WI38 (cell line): Measurements from ENCODE around the gene TUBG2.
"Not testable (repeated sequence)": the region's sequence is repeated elsewhere in the genome, so short reads cannot be mapped to it uniquely, and the experiment has no call there.

Experiments used
- H3K4me3 ChIP-seq: 2 replicates; pipeline ENCODE4 v1.5.1; 2011; ENCODE audit warnings: low read depth, mild to moderate bottlenecking, control low read depth, low read length
- TF ChIP-seq, protein P1 (sequence below): IDR thresholded peaks from 2 replicates; pipeline ENCODE4 v1.5.1; 2012; ENCODE audit warnings: low read depth, mild to moderate bottlenecking, control low read depth, low read length

TUBG2 gene

DNA sequence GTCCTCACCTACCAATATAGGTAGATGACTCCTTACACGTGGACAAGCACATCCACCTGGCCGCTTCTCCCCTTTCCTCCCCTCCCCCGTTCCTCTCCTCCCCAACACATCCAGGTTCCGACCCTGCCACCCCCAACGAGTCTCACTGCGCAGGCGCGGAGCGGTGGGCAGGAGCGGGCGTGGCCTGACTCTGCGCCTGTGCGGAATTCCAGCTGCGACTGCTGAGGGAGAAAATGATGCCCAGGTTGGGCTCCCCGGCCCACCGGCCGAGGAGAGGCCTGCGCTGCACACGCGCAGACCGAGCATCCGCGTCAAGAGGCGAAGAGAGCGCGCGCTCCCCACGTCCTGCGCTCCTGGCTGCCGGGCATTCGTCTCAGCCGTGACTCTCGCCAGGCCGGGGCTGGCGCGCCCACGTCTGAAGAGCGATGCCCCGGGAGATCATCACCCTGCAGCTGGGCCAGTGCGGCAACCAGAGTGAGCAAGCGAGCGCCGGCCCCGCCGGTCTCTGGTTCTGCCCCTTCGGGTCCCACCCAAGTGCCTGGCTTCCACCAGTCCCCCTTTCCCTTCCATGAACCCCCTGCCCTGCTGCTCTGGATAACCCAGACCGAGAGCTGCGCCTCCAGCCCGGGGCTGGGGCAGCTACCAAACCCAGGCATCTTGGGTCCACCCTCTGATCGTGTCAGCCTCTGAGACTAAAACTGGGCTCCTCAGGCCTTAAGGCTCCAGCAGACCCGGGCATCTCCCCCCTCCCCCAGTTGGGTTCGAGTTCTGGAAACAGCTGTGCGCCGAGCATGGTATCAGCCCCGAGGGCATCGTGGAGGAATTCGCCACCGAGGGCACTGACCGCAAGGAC, at the start of gene TUBG2:
TUBG2 (plus strand) TSS at position 206 of the 853 bp plus-strand sequence; CDS start at position 426, 220 bp downstream.
- TF ChIP-seq, protein P1, sequence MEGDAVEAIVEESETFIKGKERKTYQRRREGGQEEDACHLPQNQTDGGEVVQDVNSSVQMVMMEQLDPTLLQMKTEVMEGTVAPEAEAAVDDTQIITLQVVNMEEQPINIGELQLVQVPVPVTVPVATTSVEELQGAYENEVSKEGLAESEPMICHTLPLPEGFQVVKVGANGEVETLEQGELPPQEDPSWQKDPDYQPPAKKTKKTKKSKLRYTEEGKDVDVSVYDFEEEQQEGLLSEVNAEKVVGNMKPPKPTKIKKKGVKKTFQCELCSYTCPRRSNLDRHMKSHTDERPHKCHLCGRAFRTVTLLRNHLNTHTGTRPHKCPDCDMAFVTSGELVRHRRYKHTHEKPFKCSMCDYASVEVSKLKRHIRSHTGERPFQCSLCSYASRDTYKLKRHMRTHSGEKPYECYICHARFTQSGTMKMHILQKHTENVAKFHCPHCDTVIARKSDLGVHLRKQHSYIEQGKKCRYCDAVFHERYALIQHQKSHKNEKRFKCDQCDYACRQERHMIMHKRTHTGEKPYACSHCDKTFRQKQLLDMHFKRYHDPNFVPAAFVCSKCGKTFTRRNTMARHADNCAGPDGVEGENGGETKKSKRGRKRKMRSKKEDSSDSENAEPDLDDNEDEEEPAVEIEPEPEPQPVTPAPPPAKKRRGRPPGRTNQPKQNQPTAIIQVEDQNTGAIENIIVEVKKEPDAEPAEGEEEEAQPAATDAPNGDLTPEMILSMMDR: no peak

DNA sequence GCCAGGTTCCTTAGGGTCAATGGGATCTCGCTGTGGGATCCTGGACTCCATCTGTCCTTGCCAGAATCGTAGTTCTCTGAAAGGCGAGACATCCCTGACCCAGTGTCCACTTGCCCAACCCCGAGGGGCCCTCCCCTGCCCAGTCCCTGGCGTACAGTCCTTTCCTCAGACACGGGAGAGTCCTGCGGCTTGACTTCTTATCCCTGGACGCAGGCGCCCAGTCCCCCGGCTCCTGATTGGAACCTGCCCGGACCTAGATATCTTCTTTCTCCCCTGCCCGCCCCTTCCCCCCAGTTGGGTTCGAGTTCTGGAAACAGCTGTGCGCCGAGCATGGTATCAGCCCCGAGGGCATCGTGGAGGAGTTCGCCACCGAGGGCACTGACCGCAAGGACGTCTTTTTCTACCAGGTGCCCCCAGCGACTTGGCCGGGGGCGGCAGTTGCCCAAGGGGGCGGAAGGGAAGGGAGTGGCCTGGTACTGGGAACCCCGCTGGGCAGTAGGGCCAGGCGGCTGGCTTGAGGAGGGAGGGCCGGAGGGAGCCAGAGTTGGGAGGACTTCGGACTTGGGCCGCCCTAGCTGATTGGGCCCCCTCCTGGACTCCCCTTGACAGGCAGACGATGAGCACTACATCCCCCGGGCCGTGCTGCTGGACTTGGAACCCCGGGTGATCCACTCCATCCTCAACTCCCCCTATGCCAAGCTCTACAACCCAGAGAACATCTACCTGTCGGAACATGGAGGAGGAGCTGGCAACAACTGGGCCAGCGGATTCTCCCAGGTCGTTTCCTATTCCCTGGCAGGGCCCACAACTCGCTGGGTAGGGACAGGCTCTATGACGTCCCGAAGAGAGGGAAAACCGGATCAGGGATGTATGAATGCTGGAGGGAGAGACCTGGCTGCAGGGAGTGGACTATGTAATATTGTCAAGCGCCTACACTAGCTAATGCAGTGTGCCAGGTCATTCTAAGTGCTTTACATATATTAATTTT, 49.0 kb upstream of the TUBG2 start:
- H3K4me3 ChIP-seq: peak overlapping the region; percentile 99

More for the DNA sequence above, at the start of gene TUBG2:
- peak within 1 kb of the TSS; percentile 71 for H3K4me3 ChIP-seq

DNA sequence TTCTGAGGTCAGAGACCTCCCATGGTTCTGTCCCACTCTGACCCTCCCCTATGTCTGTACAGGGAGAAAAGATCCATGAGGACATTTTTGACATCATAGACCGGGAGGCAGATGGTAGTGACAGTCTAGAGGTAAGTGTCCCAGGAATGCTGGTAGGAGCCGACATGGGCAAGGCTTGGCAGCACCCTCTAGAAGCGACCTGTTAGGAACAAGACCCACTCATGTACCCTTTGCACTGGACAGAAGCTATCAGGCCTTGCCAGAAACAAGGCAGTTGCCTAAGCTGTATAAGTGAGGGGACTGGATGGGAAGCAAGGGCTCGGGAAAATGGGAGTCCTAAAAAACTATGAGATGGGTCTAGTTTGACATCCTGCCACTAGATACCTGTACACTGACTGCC, 47.1 kb upstream of the TUBG2 start:
- TF ChIP-seq, protein P1: no peak

DNA sequence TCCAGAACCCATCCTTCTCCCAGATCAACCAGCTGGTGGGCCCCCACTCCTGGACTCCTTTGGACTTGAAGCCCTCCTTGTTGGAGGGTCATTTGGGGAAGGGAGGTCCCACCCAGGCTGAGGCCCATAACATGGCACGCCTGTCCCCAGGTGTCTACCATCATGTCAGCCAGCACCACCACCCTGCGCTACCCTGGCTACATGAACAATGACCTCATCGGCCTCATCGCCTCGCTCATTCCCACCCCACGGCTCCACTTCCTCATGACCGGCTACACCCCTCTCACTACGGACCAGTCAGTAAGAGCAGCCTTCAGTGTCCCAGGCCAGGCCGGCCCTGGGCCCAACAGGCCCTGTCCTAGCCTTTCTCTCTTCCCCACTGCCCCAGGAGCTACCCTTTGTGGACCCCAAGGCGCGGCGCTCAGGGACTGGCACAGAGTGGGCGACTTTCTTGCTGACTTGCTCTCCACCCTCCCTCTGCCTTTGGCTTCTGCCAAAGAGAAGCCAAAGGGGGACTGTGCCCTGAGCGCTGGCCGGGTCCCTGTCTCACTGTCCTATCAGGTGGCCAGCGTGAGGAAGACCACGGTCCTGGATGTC, 45.3 kb upstream of the TUBG2 start:
- no peak overlapping the region for H3K4me3 ChIP-seq
- TF ChIP-seq, protein P1: no peak

More for the DNA sequence above, 47.1 kb upstream of the TUBG2 start:
- H3K4me3 ChIP-seq: no peak overlapping the region

DNA sequence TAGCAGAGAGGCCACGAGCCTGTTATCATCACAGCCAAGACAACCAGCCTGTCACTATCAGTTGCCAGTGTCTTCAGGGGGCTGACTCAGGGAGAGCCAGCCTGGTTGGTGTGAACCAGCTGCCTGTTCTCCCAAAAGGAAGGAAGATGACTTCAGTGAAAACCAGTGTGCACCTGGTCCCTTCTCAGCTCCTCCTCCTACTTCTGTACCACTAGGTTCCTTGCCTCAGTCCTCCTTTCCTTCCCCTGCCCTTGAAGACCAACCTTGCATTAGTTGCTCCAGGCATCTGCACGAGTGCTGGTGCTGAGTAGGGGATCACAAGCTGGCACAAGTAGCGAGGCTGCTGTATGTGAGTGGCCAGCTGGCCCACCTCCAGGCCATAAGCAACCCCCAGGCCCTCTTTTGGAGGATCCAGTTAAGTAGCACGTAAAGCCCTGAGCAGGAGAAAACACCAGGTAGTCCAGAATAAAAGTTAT, 41.1 kb upstream of the TUBG2 start:
- TF ChIP-seq, protein P1: no peak
- H3K4me3 ChIP-seq: no peak overlapping the region

DNA sequence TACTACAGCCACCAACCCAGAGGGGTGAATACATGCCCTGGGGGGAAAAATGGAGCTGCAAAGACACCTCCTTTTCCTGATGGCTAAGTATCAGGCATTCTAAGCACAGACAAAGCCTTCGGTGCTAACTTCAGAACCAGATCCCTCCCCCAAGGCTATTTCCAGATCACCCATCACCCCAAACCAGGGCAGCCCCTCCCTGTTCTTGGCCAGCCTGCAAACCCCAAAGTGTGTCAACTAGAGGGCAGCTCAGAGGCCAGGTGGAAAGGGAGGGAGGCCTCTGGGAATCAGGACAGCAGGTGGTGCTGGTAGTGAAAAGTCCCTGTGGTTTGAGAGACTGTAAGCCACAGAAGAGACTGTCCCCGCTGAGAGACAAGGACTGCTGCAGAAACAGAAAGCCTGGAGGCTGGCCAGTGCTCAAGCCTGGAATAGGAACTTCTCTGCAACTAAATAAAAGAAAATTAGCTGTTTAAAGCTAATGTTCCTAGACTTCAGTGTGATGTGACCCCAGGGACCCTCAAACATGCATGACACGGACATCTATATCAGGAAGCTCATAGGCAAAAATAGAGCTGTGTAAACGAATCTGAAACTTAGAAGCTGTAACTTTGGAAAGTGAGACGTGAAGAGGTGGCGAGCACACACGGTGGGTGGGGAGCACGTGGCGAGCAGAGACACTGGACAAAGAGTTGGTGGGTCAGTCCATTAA, 40.5 kb upstream of the TUBG2 start:
- H3K4me3 ChIP-seq: no peak overlapping the region
- TF ChIP-seq, protein P1: no peak

DNA sequence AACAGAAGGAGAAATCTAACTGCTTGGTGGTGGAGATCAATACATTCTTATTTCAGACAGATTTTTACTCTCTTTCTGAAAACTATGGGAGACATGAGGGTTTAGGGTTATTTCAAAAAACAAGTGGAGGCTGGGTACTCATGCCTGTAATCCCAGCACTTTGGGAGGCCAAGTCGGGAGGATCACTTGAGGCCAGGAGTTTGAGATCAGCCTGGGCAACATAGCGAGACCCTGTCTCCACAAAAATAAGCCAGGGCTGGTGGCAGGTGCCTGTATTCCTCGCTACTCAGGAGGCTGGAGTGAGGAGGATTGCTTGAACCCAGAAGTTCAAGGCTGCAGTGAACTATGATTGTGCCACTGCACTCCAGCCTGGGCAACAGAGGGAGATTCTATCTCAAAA, 37.1 kb upstream of the TUBG2 start:
- H3K4me3 ChIP-seq: not testable (repeated sequence)
